ENCODE measurements around the gene ECE1. TPM values are rescaled to one million over a fixed set of nuclear protein-coding genes. Genes with fewer than 3 reads are reported as not detected.

The ECE1 gene
- total and polyA plus RNA-seq, 9 donors = 37.3 to 313 (median 119) TPM

GRCh38 chr1:21324368-21325141, 34.3 kb upstream of the ECE1 start:
- 2 to 8% (median 3%) methylated on average over 14 of the region's 14 CpGs for WGBS, 3 donors
- peaks cover 69% of the 10 kb centered on the region for H3K4me1 ChIP-seq (ENCODE audit: insufficient read depth)
- no peaks in the 10 kb centered on the region for H3K9me3 ChIP-seq
- H3K27ac ChIP-seq = peak overlapping the region; percentile 83 to 93
- no peaks in the 10 kb centered on the region for H3K36me3 ChIP-seq
- no peaks in the 10 kb centered on the region for H3K27me3 ChIP-seq
- peak; percentile 77 to 88 (median 80) for DNase-seq
- TF ChIP-seq EP300 (IDR thresholded peaks at IDR 0.05) (no peak), POLR2A (IDR thresholded peaks at IDR 0.05) (no peak), CTCF (IDR thresholded peaks at IDR 0.05) (no peak)
- intact Hi-C loops (cut with DNase I) = no loop called here
- no peak overlapping the region for H3K4me3 ChIP-seq

GRCh38 chr1:21323091-21323490, 32.8 kb upstream of the ECE1 start:
- WGBS, 3 donors = 3 to 15% (median 7%) methylated on average over 7 of the region's 7 CpGs
- peak in 1 of 5 donors; percentile 69 for DNase-seq
- Histone ChIP-seq H3K36me3 (no peaks in the 10 kb centered on the region), H3K27me3 (no peaks in the 10 kb centered on the region), H3K4me1 (ENCODE audit: insufficient read depth) (peaks cover 70% of the 10 kb centered on the region), H3K9me3 (no peaks in the 10 kb centered on the region), H3K27ac (peak overlapping the region; percentile 70 to 93), H3K4me3 (no peak overlapping the region)
- no peak for TF ChIP-seq EP300 (IDR thresholded peaks at IDR 0.05)
- TF ChIP-seq CTCF (IDR thresholded peaks at IDR 0.05) = no peak
- no peak for TF ChIP-seq POLR2A (IDR thresholded peaks at IDR 0.05)
- intact Hi-C loops (cut with DNase I) = no loop called here

- peak overlapping the region; percentile 70 to 93 for H3K27ac ChIP-seq
- whole genome bisulfite sequencing, 3 donors = 25 to 41% (median 30%) methylated on average over 6 of the region's 6 CpGs
- H3K9me3 ChIP-seq = no peaks in the 10 kb centered on the region
- H3K27me3 ChIP-seq = no peaks in the 10 kb centered on the region
- intact Hi-C loops (cut with DNase I) = no loop called here
- DNase-seq = peak in 1 of 5 donors; percentile 63
- no peak overlapping the region for H3K4me3 ChIP-seq
- H3K36me3 ChIP-seq = no peaks in the 10 kb centered on the region
- TF ChIP-seq EP300 (IDR thresholded peaks at IDR 0.05) = no peak
- TF ChIP-seq CTCF (IDR thresholded peaks at IDR 0.05) = no peak
- peaks cover 73% of the 10 kb centered on the region for H3K4me1 ChIP-seq (ENCODE audit: insufficient read depth)
Measured at GRCh38 chr1:21322681-21323016, 32.4 kb upstream of the ECE1 start.

GRCh38 chr1:21321963-21322680, 31.9 kb upstream of the ECE1 start:
- peak overlapping the region; percentile 70 to 93 for H3K27ac ChIP-seq
- TF ChIP-seq EP300 (IDR thresholded peaks at IDR 0.05) = no peak
- no peak for TF ChIP-seq CTCF (IDR thresholded peaks at IDR 0.05)
- TF ChIP-seq POLR2A (IDR thresholded peaks at IDR 0.05) = no peak
- peak in 1 of 5 donors; percentile 61 for DNase-seq
- H3K9me3 ChIP-seq = no peaks in the 10 kb centered on the region
- 85 to 86% (median 86%) methylated on average over 9 of the region's 9 CpGs for WGBS, 3 donors
- H3K27me3 ChIP-seq = no peaks in the 10 kb centered on the region
- no peak overlapping the region for H3K4me3 ChIP-seq
- intact Hi-C loops (cut with DNase I) = no loop called here
- no peaks in the 10 kb centered on the region for H3K36me3 ChIP-seq
- peaks cover 74% of the 10 kb centered on the region for H3K4me1 ChIP-seq (ENCODE audit: insufficient read depth)

Measured in ovary (tissue), 9 donors.